CD4-positive, alpha-beta T cell treated with Interleukin-6 at 100 ng/mL for 8 hours (primary cell): ENCODE measurements around the gene NECAB3.
A peak's percentile ranks its signal among the peaks of the same experiment; 100 is the strongest.

Experiments
- DNase-seq: peaks from one replicate; pipeline ENCODE4 v3.0.0-alpha.2; 2020; ENCODE audit warnings: mixed read lengths, low spot score

The NECAB3 gene

GRCh38 chr20:33663161-33664084 lies 10.8 kb downstream of the NECAB3 start:
- peak; percentile 86 for DNase-seq

GRCh38 chr20:33662172-33662571 lies 12.1 kb downstream of the NECAB3 start, which contains the start of gene C20orf144:
Gene C20orf144, plus strand, starts transcription at chr20:33662327. Its CDS starts 19 bp downstream, at chr20:33662346.
- DNase-seq = no peak

GRCh38 chr20:33660685-33661058 lies 13.6 kb downstream of the NECAB3 start:
- DNase-seq = no peak

- no peak for DNase-seq
These were observed 14.1 kb downstream of the NECAB3 start for GRCh38 chr20:33660035-33660684.

GRCh38 chr20:33659341-33660034 lies 14.7 kb downstream of the NECAB3 start:
- no peak for DNase-seq

GRCh38 chr20:33658929-33659328 lies 15.3 kb downstream of the NECAB3 start:
- no peak for DNase-seq

GRCh38 chr20:33658510-33658909 lies 15.7 kb downstream of the NECAB3 start:
- DNase-seq = no peak

GRCh38 chr20:33657704-33658095 lies 16.5 kb downstream of the NECAB3 start:
- DNase-seq = no peak

GRCh38 chr20:33656783-33657703 lies 17.2 kb downstream of the NECAB3 start:
- DNase-seq = no peak

- DNase-seq = no peak
These were observed 18.0 kb downstream of the NECAB3 start for GRCh38 chr20:33656010-33656782.

- DNase-seq = no peak
These were observed 19.1 kb downstream of the NECAB3 start for GRCh38 chr20:33655164-33655563.

- DNase-seq = no peak
These were observed 19.5 kb downstream of the NECAB3 start for GRCh38 chr20:33654680-33655161.

GRCh38 chr20:33653900-33654596 lies 20.2 kb downstream of the NECAB3 start:
- DNase-seq = no peak

- DNase-seq = peak; percentile 23
These were observed 20.9 kb downstream of the NECAB3 start for GRCh38 chr20:33653218-33653899.

- no peak for DNase-seq
These were observed 22.6 kb downstream of the NECAB3 start for GRCh38 chr20:33651562-33652048.

GRCh38 chr20:33650753-33651561 lies 23.3 kb downstream of the NECAB3 start:
- no peak for DNase-seq

GRCh38 chr20:33650111-33650752 lies 24.0 kb downstream of the NECAB3 start:
- DNase-seq = no peak

GRCh38 chr20:33649201-33649681 lies 25.0 kb downstream of the NECAB3 start:
- no peak for DNase-seq
